ENCODE results near the gene CD4.

Gene CD4

DNA sequence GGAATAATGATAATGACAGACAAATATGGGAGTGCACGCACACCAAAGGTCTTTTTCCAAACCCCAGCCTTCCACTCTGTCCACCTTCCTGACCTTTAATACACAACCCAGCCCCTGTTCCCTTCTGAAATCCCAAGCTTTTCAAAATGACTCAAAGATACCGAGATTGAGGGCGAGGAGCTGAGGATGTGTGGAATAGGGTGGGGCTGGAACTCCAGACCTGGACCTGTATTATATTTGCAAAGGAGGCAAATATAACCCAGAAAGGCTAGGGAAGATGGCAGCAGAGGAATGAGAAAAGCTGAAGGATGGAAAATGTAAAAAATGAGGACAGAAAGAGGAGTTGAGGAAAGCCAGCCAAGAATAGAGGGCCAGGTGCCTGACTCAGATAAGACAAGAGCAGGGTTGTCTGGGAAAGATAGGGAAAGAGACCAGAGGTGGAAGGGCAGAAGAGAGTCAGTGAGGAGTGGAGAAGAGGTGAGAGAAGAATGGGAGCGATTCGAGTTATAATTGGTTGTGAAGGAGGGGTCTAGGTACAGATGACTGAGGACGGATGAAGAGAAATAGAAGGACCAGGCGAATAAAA is 24.2 kb upstream of the CD4 start:
- in situ Hi-C loops (cut with HindIII; ENCODE audit: low sequenced_read_pairs): no loop called here

DNA sequence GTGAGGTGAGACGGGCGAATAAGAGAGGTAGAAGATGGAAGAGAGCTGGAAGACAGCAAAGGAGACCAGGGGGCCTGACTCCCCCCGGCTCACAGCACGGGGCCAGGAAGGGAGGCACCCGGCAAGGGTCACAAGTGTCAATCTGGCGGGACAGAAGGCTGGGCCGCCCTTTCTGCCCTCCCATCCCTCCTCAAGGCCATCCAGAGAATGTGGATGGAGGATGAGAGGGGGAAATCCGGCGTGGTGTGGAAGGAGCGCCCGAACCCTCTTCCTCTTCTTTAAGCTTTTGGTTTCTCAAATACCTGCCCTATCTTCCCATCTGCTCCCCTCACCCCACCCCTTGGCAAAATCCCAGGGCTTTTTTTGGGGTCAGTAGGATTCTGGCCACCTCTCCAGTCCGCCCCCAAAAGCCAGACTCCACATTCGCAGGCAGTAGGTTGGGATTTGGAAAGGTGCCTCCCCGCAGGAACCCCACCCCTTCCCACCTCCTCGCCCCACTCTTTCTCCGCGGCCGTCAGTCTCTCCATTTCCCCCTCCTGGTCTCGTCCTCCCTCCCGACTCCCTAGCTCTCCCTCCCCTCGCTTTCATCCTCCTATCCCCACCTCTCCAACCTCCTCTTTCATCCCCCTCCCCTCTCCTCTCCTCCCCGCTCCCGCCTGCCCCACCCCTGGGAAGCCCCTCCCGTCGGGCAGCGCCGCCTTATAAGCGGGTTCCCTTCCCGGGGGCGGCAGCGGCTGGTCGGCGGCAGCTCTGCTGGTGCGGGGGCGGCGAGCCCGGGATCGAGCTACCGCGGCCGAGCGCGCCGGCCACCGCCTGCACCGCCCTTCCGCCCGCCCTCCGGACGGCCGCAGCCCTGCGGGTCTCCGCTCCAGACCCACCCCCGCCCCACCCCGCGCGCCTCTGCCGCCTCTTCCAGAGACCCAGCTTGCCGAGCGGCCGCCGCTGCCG is 23.4 kb upstream of the CD4 start, which contains the start of gene PTMS:
PTMS (plus strand) TSS at position 730 of the 948 bp plus-strand sequence. CDS start 343 bp downstream, outside the sequence.
- in situ Hi-C loops (cut with HindIII; ENCODE audit: low sequenced_read_pairs): no loop called here

DNA sequence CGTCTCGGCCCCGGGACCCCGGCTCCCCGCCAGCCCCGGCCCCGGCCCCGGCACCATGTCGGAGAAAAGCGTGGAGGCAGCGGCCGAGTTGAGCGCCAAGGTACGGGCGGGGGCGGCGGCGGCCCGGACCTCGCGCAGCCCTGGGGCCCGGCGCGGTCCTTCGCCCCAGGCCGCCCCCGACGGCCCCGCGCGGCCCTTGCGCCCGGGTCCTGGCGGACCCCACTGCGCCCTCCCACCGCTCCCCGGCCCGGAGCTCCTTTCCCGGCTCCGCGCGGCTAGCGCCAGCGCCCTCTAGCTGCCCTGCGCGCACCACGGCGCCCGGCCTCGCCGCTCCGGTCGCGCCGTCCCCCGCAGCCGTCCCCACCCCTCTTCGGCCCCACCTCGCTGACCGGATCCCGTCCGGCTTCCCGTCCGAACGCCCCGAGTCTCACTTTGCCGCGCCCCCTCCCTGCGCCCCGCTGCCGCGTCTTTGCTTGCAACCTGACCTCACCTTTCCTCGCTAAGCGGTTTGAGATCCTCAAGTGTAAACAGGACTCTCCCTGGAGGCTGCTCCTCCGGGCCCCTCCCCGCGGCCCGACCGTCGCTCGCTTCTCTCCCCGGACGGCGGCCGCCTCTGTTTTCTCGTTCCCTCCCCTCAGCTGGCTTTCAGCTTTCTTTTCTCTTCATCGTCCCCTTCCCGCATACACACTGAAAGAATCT is 22.5 kb upstream of the CD4 start:
- in situ Hi-C loops (cut with HindIII; ENCODE audit: low sequenced_read_pairs): no loop called here

DNA sequence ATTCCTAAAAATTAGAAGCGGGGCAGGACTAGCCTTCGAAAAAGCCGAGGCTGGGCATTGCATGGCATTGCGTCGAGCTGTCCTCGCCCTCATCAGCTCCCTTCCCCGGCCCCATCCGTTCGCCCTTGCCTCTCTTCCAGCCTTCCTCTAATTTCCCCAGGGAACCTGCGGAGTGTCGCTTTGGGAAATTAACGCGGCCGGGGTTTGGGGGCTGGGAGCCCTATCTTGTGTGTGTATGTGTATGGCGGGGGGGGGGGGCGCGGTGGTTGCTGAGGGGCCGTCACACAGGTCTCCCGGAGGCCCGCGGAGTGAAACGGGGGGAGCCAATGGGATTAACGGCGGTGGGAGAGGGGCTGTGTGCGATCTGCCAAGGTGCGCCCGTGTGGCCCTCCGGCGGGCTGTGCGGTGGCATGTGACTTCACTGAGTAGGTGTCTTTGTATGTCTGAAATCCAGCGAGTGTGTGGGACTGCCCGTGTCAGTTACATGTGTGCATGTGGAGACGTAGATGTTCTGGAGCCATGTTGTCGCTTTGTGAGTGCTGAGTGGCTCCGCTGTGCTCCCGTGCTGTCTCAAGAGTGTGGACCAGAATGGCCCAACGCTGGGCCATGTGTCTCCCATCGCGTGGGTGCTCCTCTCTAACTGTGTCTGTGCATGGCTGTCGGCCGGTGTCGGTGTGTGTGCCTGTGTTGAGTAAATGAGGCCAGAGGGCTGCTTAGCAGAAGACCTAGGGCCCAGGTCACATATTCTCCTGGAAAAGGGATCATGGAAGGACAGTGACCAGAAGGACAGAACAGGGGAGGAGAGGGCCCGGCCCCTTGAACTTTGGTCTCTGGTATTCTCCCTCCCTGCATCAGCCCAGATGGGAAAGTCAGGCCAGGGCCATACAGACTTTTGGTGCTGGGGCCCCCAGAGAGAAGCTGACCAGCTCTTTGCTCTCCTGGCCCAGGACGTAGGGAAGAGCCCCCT is 21.7 kb upstream of the CD4 start:
- in situ Hi-C loops (cut with HindIII; ENCODE audit: low sequenced_read_pairs): no loop called here

DNA sequence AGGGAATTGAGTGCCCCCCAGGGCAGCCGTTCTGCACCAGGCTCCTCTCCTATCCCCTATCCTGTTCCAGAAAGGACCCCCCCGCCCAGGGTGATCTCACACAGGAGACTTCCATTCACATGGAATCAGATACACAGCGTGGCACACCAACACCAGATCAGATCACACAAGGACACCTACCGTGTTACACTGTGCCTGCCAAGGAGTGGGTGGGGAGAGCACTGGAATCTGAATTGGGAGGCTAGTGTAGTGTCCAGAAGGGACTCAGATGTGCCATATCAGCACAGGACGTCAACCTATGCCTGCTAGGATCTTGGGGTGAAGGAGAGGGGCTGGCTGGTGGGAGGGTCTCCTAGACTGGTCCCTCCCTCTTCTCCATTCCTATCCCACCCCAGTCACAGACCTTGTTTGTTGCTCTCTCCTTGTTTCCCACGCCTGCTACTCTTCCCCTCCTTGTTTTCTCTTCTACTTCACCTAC is 20.9 kb upstream of the CD4 start:
- in situ Hi-C loops (cut with HindIII; ENCODE audit: low sequenced_read_pairs): no loop called here

DNA sequence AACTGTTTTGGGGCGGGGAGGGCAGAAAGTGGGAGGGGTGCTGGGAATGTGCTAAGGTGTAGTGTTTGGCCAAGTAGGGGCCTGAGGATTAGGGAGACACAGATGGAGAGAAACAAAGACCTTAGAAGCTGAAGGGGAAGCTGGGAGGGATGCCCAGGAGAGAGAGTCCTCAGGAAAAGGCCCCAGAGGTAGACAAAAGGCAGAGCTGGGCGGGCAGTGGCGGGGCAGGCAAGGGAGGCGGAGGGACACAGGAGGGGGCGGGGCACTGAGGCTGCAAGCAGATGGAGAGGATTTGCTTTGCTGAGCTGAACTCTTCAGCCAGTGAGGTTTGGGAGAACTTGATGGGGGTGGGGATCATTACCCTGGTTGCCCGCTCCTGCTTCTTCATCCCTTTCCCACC is 20.3 kb upstream of the CD4 start:
- in situ Hi-C loops (cut with HindIII; ENCODE audit: low sequenced_read_pairs): no loop called here

DNA sequence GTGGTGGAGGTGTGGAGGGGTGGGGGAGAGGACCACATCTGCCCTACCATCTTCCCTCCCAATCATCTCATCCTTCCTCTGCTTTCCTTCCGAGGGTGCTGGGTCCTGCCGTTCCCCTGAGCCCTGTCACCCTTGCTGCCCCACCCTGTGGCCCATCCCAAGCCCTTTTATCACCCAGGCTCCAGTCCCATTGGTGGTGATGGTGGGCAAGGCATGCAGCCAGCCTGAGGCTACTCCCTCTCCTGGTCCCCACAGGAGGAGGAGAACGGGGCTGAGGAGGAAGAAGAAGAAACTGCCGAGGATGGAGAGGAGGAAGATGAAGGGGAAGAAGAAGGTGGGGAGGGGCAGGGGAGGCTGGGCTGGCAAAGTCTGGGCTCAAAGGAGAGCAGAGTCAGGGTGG is 19.7 kb upstream of the CD4 start:
- in situ Hi-C loops (cut with HindIII; ENCODE audit: low sequenced_read_pairs): no loop called here

DNA sequence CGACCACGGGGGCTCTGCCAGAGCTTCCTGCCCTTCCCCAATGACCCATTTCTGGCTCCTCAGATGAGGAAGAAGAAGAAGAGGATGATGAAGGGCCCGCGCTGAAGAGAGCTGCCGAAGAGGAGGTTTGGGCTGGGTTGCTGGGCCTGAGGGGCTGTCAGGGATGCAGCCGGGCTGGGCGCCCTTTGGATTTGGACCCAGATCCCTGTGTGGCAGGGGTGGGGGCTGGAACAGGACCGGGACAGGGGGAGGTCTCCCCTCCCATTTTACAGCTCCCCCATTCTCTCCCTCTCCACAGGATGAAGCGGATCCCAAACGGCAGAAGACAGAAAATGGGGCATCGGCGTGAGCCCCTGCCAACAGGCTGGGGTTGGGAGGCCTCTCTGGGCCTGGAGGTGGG is 19.2 kb upstream of the CD4 start:
- in situ Hi-C loops (cut with HindIII; ENCODE audit: low sequenced_read_pairs): no loop called here

DNA sequence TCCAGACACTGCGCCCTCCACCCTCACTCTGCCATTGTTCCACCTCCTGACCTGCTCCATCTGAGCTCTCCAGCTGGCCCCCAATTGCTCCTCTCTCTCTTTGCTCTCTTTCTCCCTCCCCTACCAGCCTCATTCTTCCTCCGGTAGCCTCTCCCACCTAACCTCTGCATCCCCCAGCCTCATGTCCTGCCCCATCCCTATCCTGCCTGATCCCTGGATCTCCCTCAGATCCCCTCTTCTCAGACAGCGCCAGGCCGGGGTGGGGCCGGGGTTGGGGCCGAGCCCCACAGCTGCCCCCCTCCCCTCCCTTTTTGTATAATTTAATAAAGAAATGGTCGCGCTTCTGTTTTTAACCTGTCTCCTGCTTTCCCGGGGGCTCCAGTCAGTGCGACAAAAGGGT is 18.7 kb upstream of the CD4 start:
- in situ Hi-C loops (cut with HindIII; ENCODE audit: low sequenced_read_pairs): no loop called here

DNA sequence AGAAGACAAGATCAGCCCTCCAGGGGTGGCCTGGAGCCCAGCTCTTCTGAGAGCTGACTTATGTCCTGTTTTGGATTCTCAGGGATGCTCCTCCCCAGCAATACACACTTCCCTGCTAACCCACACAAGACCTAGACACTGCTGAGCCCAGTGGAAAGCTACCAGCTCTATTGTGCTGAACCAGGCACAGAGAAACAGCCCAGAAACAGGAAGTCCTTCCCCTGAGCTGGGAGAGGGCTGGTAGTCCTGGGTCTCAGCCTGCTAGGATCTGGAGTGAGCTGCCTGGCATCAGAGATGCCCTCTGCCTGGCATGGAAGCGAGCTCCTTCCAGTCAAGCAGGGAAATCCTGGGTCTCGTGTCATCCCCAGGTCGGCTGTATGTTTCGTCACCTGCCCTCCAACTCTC is 18.2 kb upstream of the CD4 start:
- in situ Hi-C loops (cut with HindIII; ENCODE audit: low sequenced_read_pairs): no loop called here

DNA sequence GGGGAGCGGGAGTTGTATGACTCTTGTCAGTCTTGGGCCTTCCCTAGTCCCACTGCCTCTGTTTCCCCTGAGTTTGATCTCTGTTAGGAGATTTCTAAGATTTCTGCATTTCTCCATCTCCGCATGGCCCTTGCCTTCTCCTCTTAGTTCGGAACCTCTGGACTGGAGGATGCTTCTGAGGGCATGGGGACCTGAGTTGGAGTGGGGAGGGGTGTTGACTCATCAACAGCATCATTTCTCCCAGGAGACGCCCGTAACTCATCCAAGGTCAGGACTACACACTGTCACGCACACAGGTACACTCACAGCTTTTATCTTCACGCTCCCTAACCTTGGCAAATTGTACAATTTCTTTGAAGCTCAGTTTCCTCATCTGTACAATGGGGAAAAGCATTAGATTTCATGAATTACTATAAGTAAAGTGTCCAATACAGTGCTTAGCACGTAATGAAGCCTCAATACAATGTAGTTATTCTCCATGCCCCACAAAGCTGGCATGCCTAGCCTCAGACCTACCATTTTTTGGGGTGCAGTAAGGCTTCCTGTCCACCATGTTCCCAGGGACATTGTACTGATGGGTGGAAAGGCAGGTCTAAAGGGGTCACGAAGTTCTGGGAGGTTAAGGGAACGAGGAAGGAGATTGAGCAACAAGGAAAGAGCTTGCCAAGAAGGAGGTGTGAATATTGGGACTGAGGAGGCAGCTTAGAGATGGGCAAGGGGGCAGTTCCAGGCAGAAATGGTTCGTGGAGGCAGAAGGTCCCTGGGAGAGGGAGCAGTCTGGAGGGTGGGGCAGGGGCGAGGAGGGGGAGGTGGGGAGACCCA is 17.6 kb upstream of the CD4 start:
- in situ Hi-C loops (cut with HindIII; ENCODE audit: low sequenced_read_pairs): no loop called here

DNA sequence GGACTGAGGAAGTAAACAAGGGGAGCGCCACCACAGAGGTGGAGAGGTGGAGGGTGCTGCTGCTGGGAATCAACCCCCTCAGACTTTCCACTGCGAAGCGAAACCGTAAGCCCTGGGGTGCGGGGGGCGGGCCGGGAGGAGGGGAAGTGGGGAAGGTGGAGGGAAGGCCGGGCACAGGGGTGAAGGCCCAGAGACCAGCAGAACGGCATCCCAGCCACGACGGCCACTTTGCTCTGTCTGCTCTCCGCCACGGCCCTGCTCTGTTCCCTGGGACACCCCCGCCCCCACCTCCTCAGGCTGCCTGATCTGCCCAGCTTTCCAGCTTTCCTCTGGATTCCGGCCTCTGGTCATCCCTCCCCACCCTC is 17.0 kb upstream of the CD4 start, which contains the start of gene LAG3:
LAG3 (plus strand) TSS at position 190 of the 365 bp plus-strand sequence. CDS start 333 bp downstream, outside the sequence.
- in situ Hi-C loops (cut with HindIII; ENCODE audit: low sequenced_read_pairs): no loop called here

DNA sequence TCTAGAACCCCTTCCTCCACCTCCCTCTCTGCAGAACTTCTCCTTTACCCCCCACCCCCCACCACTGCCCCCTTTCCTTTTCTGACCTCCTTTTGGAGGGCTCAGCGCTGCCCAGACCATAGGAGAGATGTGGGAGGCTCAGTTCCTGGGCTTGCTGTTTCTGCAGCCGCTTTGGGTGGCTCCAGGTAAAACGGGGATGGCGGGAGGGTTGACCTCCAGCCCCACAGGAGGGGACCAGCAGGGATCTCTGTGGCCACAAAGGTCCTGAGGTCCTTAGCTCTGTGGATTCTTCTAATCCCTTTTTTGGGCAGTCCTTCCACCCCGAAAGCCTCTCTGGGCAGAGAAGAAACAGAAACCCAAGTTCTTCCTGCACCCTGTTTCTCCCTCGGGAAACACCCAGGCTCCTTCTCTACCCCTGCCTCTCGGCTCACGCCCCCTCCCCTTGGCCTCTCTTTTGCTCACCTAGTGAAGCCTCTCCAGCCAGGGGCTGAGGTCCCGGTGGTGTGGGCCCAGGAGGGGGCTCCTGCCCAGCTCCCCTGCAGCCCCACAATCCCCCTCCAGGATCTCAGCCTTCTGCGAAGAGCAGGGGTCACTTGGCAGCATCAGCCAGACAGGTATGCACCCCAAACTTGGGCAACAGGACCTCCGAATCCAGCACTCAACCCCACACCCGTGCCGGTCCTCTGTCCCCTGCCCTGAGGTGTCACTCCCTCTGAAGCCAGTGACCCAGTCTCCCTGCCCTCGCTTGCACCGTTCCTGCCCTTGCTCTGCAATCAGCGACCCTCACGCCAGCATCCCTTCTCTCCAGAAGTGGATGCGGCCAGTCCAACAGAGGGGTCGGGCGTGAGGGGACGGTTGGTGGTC is 16.4 kb upstream of the CD4 start:
- in situ Hi-C loops (cut with HindIII; ENCODE audit: low sequenced_read_pairs): no loop called here

DNA sequence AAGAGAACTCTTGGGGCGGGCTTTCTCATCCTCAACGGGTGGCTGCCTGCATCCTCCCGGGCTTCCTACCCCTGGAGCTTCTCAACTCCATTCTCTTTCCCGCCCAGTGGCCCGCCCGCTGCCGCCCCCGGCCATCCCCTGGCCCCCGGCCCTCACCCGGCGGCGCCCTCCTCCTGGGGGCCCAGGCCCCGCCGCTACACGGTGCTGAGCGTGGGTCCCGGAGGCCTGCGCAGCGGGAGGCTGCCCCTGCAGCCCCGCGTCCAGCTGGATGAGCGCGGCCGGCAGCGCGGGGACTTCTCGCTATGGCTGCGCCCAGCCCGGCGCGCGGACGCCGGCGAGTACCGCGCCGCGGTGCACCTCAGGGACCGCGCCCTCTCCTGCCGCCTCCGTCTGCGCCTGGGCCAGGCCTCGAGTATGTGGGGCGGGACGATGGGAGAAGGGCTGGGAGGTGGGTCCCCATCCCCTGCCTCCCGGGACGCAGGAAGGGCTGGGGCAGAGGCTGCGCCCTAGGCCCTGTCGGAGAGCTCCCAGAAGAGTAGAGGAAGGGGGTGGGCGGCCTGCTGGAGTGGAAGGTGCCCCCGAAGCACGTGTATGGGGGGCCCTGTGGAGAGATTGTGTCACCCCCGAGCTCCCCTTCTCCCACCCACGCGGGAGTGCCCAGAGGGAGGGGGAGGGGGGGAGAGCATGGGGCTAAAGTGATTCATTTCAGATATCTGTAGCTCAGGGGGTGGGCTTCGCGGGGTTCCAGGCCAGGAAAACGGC is 15.6 kb upstream of the CD4 start:
- in situ Hi-C loops (cut with HindIII; ENCODE audit: low sequenced_read_pairs): no loop called here

DNA sequence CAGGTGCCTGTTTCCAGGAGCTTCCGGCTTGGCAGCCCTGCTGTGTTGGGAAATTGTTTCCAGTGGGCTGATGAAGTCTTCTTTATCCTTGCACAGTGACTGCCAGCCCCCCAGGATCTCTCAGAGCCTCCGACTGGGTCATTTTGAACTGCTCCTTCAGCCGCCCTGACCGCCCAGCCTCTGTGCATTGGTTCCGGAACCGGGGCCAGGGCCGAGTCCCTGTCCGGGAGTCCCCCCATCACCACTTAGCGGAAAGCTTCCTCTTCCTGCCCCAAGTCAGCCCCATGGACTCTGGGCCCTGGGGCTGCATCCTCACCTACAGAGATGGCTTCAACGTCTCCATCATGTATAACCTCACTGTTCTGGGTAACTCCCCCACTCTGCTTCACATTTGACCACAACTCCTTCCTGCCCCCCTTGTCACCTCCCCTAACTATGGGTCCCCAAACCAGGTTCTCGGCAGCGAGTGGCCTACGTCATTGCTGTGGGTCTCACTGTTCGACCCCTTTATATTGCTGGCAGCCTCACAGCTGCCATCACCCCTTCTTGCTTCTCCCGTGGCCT is 14.7 kb upstream of the CD4 start:
- in situ Hi-C loops (cut with HindIII; ENCODE audit: low sequenced_read_pairs): no loop called here

DNA sequence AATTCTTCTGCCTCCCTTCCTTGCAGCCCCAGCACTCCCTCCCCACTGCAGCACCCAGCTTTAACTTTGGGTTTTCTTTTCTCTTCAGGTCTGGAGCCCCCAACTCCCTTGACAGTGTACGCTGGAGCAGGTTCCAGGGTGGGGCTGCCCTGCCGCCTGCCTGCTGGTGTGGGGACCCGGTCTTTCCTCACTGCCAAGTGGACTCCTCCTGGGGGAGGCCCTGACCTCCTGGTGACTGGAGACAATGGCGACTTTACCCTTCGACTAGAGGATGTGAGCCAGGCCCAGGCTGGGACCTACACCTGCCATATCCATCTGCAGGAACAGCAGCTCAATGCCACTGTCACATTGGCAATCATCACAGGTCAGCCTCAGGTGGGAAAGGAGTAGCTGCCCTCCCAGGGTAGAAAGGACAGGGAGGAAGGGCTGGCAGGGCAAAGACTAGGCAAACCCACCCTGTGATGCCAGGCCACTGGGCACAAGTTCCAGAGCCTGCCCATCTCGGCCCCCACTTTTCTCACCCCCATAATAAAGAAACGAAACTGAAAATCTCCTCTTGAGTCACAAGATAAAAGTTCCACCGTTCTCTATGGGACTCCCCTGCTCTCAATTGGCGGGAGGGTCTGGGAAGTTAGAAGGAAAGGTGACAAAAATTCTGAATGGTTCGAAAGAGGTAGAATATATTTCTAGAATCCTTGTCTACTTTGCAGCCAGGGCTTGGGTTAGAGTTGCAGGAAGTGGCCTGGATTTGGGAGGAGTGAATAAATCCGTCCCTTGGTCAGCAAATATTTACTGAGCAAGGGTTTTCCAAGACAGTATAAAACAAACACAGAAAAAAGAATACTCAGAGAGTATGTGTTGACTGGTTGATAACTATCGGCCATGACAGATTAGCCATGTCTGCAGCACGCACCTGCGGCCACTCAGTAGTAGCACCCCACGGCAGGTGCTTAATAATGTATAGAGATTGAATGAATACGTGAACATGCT is 13.8 kb upstream of the CD4 start:
- in situ Hi-C loops (cut with HindIII; ENCODE audit: low sequenced_read_pairs): no loop called here
